D341Med (cell line): ENCODE data around the gene SLC25A21.
A peak's percentile ranks its signal among the peaks of the same experiment; 100 is the strongest.

ENCODE experiments used
- DNase-seq: peaks from one replicate; pipeline ENCODE4 v3.0.0; 2012; ENCODE audit warnings: low spot score

SLC25A21 gene

GRCh38 chr14:36647824-36648753 lies 524.3 kb downstream of the SLC25A21 start:
- peak; percentile 69 for DNase-seq

- no peak for DNase-seq
Observed at GRCh38 chr14:36647417-36647823, 525.0 kb downstream of the SLC25A21 start.

GRCh38 chr14:36646664-36647416 lies 525.6 kb downstream of the SLC25A21 start:
- peak; percentile 49 for DNase-seq

GRCh38 chr14:36633580-36633979 lies 538.8 kb downstream of the SLC25A21 start:
- no peak for DNase-seq
